NCI-H510A (cell line): ENCODE data around the gene EFCC1.
A peak's percentile ranks its signal among the peaks of the same experiment; 100 is the strongest.

ENCODE experiments used
- DNase-seq: peaks from one replicate; lab custom pipeline; 2025; lab: John Stamatoyannopoulos, UW

The EFCC1 gene

DNA sequence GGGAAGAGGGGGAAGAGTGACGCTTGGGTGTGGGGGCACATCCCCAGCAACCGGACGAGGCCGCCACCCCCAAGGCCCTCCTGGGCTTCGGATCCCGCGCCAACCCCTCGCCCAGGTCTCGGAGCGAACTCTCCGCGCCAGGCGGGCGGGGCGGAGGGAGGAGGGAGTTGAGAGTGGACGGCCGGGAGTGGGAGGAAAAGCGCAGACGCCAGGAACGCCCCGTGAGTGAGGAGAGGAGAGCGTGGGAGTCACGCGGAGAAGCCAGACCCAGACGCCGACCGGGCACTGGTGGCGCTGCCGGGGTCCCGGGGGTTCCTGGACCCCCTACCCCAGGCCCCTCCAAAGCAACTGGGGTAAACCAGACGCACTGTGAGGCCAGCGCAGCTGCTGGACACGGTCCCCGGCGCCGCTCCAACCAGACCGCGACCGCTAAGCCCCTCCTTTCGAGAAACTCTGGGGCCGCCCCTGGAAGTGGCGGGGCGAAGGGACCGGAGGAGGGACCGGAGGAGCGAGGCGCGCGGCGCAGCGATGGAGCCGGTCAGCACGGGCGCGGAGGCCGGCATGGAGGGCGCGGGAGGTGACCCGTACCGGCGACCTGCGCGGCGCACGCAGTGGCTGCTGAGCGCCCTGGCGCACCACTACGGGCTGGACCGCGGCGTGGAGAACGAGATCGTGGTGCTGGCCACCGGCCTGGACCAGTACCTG, at the start of gene EFCC1:
Gene EFCC1, plus strand, starts transcription at position 204 of the 705 bp plus-strand sequence. Its CDS starts 325 bp downstream, at position 529.
- peak; percentile 36 for DNase-seq

DNA sequence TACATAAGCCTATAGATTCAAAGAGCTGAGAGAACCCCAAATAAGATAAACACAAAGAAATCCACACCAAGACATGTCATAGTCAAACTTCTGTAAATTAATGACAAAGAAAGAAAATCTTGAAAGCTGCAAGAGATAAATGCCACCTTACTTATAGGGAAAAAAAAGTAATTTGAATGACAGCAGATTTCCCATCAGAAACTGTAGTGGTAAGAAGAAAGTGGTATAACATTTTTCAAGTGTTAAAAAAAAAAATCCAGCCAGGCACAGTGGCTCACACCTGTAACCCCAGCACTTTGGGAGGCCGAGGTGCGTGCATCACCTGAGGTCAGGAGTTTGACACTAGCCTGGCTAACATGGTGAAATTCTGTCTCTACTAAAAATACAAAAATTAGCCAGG, 44.7 kb upstream of the EFCC1 start:
- no peak for DNase-seq

DNA sequence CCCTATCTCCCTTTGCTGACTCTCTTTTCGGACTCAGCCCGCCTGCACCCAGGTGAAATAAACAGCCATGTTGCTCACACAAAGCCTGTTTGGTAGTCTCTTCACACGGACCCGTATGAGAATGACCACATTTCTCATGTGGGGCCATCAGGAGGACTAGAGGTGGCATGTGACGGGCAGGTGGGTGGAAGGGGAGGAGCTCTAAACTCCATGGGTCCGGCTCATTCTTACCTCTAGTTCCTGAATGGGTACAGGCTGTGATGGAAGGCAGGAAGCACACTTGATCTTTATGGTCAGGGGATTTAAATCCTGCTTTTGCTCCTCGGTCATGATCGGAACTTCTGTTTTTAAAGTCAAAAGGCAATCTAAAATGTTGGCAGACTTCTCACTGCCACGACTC, 35.8 kb upstream of the EFCC1 start:
- no peak for DNase-seq

DNA sequence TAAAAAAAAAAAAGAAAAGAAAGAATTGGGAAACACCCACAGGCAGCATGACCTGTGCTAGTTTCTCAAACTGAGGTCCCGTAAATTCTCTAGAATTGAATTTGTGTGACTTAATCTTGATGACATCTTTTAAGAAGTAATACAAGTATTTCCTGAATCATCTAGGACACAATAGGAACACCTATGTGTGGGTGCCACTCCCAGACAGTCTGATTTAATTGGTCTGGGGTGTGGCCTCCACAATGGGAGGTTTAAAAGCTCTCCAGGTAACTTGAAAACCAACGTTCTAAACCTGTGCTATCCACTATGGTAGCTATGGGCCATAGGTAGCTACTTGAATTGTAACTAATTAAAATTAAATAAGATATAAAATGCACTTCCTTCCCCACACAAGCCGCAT, 35.3 kb upstream of the EFCC1 start:
- DNase-seq, result no peak

- DNase-seq, result no peak
These were observed 33.3 kb upstream of the EFCC1 start for GRCh38 chr3:128967748-128968355.

DNA sequence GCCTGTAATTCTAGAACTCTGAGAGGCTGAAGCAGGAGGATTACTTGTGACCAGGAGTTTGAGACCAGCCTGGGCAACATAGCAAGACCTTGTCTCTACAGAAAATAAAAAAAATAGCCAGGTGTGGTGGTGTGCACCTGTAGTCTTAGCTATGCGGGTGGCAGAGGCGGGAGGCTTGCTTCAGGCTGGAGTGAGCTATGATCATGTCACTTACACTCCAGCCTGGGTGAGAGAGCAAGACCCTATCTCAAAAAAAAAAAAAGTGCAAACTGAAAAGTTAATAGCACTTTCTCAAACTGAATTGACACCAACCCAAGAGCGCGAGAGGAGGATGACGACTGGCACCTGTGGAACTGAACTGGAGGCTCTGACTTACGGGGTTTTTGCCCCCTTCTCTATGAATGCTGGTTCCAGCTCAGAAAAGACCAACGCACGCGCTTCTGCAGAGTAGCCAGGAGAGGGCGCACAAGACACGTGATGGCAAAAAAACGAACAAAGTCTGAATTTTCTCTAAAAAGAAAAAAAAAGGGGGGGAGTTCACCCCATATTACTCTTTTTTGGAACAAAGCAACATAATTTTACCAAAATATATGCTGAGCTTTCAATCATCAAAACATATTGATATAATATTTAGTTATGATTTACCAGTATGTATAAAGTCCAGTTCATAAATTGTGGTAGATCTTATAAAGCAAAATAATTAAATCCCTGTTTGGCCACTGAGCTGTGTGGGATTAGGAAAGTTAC, 30.9 kb upstream of the EFCC1 start:
- no peak for DNase-seq

- no peak for DNase-seq
These were observed 30.4 kb upstream of the EFCC1 start for GRCh38 chr3:128970740-128971047.

GRCh38 chr3:128971421-128972100, 29.5 kb upstream of the EFCC1 start:
- DNase-seq, result no peak

DNA sequence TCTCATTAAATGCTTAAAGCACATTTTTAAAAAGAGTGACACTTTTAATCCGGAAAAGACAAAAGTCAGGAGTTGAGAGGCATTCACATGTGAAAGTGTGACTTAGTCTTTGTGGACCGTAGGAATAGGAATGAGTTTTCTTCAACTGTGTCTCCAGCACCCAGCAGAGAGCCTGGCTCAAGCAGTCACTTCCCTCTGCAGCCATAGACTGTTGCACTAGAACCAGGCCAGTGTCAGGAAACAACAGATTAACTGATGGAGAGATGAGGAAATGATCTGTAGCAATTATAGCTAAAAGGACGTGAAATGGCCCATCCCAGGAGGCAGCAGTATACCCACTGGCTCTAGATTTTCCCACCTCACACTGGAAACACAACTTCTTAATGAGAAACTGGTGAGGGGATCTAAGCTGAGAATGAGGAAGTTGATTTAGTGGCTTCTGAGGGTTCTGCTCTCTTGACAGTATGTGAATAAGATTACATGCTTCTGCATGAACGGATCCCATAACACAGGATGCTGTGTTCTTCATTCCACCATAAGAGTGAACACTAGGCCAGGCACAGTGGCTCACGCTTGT, 27.0 kb upstream of the EFCC1 start:
- DNase-seq, result no peak

DNA sequence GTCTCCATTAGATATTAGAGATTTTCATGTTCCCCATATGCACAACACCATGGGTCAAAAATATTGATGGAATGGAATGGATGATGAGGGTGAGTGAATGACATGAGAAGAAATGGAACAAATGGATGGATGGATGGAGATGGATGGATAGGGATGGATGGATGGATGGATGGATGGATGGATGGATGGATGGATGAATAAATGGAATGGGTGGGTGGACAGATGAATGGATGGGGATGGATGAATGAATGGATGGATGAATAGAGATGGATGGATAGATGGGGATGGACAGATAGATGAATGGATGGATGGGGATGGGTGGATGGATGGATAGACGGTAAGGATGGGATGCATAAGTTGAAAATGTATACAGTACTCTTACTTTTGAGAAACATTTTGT, 25.8 kb upstream of the EFCC1 start:
- DNase-seq, result no peak

GRCh38 chr3:128983293-128984069, 17.6 kb upstream of the EFCC1 start:
- DNase-seq, result no peak

DNA sequence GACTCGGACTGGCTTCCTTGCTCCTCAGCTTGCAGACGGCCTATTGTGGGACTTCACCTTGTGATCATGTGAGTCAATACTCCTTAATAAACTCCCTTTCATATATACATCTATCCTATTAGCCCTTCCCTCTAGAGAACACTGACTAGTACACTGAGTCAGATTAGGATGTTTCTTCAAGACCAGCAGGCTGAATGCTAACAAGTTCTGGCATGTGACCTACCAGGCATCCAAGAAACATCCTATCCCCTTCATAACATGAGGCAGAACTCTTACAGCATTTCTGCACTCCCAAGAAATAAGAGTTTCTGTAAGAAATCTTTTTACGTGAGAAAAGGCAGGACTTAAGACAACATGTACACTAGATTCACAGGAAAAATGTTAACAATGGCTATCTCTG, 16.5 kb upstream of the EFCC1 start:
- no peak for DNase-seq

DNA sequence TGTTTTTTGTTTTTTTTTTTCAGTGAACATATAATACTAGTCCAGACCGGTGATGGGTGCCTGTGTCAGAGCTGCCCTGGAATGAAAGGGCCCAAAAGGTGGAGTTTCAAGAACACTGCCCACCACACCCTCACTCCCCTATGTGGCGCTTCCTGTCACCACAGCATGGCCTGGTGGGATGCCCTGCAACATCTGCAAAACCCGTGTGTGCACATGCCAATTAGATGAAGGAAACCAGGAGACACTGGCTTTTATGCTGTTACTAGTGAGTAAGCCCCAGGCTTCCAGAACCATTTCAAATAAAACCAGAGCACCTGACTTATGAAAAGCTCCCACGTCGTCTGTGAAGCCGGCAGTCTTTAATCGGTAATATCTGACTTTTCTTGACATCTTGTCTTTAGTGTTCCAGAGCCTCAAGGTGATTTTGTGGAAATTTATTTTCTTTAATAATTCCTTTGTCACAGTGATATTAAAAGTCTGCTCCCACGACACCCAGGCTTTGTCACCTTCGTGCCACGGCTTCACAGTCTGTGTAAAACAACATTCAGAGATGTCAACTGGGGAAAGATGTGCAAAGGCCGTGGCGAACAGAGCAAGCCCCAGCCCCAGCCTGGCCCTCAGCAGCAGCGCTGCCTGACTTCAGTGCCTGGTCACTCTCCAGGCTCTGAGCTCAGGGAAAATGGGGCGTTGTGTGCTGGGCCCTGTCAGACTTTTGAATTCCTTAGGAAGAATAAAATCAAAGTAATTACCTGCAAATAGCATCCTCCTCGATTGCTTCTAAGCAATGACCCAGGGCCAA, 13.6 kb upstream of the EFCC1 start:
- no peak for DNase-seq

DNA sequence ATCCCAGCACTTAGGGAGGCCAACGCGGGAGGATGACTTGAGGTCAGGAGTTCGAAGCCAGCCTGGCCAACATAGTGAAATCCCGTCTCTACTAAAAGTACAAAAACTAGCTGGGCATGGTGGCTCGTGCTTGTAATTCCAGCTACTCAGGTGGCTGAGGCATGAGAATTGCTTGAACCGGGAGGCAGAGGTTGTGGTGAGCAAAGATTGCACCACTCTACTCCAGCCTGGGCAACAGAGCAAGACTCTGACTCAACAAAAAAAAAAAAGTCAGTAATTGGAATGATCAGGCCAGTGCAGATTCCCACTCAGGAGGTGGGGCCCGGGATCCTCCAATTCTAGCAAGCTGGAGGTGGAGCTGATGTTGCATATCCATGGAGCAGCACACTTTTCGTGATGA, 12.8 kb upstream of the EFCC1 start:
- no peak for DNase-seq

DNA sequence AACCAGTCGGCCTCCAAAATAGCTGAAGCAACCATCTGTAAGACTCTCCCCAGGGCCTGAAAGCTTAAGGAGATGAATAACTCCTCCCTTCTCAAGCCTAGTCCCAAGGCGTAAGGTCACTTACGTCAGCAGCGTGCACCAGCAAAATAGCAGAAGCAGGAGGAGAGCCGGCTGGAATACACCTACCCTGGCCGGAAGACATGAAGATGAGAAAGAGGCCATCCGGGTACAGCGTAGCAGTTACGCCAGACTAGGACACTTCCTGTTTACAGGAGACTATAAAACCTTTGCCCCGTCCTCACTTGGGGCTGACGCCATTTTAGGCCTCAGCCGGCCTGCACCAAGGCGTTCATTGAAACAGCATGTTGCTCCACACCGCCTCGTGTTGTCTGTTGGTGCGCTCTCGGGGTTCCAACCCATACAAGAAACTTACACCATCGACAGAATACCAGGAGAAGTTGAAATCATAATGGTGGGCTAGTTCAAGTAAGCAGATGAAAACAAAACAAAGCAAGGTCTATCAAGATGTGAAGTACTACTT, 9.7 kb upstream of the EFCC1 start:
- DNase-seq, result no peak

- DNase-seq, result no peak
These were observed 8.1 kb upstream of the EFCC1 start for GRCh38 chr3:128992926-128993460.

GRCh38 chr3:128993461-128994172, 7.5 kb upstream of the EFCC1 start, which contains the start of gene CFAP92:
Gene CFAP92, minus strand, starts transcription at chr3:128994076. Its CDS starts 772 bp downstream, at chr3:128993304.
- peak; percentile 63 for DNase-seq

- DNase-seq, result no peak
These were observed 7.0 kb upstream of the EFCC1 start for GRCh38 chr3:128994173-128994512.
